ENCODE data around the gene POC1A.

- TF ChIP-seq POLR2A (IDR thresholded peaks at IDR 0.05) (no peak), CTCF (IDR thresholded peaks at IDR 0.05) (no peak)
Measured at GRCh38 chr3:52031896-52032295, 122.3 kb downstream of the POC1A start.
